Measurements from ENCODE around the gene FOS.
A peak's percentile ranks its signal among the peaks of the same experiment; 100 is the strongest.

Gene FOS

DNA sequence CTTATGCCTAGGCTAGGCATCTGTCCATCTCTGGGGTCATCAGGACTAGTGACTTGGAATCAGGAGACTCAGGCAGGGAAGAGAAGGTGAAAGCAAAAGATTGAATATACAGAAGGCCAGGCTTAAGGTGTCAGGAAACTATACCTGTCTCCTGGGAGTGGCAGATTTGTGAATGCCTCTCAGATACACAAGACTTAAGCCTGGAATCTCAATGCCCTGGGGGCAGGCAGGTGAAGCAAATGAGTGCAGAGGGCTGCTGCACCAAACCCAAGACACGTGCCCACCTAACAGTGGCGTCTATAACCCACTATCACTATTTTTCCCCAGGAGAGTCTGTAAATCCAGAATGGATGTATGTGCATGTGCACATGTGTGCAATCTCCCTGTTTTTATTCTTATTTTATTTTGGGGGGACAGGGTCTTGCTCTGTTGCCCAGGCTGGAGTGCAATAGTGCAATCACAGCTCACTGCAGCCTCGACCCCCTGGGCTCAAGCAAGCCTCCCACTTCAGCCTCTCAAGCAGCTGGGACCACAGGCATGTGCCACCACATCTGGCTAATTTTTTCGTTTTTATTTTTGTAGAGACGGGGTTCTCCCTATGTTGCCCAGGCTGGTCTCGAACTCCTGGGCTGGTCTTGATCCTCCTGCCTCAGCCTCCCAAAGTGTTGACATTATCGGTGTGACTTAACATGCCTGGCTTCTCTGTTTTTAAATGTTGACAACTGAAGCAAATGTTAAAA is 31.9 kb upstream of the FOS start:
- no peak overlapping the region for H3K27ac ChIP-seq
- no peak for TF ChIP-seq ZFX (IDR thresholded peaks at IDR 0.05; ENCODE audit: borderline replicate concordance)

DNA sequence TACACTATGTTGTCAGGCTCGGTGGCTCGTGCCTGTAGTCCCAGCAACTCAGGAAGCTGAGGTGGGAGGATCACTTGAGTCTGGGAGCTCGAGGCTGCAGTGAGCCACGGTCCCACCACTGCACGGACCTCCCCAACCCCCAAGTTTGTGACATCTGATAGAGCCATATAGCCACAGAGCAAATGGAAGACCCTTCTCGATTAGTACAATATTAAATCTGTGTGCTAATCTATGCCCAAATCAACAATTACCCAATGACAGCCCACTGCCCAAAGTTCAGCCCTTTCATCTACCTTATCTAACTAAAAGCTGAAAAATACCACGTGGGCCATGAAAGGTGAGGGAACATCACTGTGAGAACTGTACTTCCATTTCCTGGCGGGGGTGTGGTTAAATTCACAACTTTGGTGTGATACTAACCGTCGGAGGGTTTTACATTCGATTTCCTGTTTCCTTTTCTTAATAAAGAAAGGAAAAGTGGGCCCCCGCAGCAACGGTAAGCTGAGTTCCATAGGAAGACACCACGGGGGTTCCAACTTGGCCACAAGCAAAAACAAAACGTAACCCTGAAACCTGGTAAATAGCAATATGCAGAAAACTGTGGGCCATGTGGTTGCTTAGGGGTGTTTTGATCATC is 31.2 kb upstream of the FOS start:
- no peak overlapping the region for H3K27ac ChIP-seq
- no peak for TF ChIP-seq ZFX (IDR thresholded peaks at IDR 0.05; ENCODE audit: borderline replicate concordance)
- TF ChIP-seq, protein P1, sequence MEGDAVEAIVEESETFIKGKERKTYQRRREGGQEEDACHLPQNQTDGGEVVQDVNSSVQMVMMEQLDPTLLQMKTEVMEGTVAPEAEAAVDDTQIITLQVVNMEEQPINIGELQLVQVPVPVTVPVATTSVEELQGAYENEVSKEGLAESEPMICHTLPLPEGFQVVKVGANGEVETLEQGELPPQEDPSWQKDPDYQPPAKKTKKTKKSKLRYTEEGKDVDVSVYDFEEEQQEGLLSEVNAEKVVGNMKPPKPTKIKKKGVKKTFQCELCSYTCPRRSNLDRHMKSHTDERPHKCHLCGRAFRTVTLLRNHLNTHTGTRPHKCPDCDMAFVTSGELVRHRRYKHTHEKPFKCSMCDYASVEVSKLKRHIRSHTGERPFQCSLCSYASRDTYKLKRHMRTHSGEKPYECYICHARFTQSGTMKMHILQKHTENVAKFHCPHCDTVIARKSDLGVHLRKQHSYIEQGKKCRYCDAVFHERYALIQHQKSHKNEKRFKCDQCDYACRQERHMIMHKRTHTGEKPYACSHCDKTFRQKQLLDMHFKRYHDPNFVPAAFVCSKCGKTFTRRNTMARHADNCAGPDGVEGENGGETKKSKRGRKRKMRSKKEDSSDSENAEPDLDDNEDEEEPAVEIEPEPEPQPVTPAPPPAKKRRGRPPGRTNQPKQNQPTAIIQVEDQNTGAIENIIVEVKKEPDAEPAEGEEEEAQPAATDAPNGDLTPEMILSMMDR (IDR thresholded peaks at IDR 0.05), result no peak

DNA sequence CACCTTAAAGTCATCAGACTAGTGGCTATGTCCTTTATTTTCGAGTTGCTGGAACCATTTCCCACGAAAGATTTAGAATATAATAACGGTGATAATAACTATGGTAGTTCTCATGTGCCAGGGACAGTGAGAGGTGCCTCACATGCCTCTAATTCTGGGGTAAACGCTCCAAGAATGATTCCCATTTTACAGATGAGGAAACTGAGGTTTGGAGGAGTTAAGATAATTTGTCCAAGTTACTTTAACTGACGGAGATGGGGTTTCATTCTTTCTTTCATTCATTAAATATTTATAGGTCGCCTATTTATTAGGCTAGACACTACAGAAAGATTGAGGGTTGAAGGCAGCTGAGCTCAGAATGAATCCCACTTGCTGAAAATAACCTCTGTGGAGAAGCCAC is 30.7 kb upstream of the FOS start:
- no peak overlapping the region for H3K27ac ChIP-seq
- TF ChIP-seq, protein P1 (IDR thresholded peaks at IDR 0.05), result no peak
- no peak for TF ChIP-seq ZFX (IDR thresholded peaks at IDR 0.05; ENCODE audit: borderline replicate concordance)

DNA sequence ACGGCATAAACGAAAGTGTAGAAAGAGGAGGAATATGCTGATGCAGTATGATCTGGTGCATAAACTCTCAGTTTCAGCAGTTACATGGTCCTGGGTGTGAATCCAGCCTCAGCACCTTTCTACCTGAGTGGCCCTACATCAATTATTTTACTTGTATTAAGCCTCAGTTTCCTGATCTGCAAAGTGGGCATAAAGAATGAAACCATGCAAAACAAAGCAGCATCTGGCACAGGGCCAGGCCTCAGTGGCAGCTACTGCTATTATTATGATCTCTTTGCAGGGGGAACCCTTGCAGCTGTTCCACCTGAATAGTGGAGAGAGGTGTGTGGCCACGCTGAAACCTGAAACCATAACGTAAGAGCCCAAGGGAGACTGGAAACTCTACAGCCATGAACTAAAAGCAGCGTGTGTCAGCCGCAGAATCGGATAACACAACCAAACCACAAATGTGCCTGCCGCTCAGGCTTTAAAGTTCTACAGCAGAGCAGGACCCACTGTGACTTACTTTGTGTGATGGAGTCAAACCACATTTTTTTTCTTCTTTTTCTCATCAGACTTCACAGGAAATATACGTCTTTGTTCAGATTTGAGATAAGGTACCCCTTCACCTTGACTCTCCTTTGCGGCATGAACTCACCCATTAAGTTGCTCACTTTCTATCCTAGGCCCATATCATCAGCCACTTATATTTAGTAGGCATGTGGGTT is 29.2 kb upstream of the FOS start:
- no peak overlapping the region for H3K27ac ChIP-seq
- TF ChIP-seq, protein P1 (IDR thresholded peaks at IDR 0.05), result no peak
- no peak for TF ChIP-seq ZFX (IDR thresholded peaks at IDR 0.05; ENCODE audit: borderline replicate concordance)

DNA sequence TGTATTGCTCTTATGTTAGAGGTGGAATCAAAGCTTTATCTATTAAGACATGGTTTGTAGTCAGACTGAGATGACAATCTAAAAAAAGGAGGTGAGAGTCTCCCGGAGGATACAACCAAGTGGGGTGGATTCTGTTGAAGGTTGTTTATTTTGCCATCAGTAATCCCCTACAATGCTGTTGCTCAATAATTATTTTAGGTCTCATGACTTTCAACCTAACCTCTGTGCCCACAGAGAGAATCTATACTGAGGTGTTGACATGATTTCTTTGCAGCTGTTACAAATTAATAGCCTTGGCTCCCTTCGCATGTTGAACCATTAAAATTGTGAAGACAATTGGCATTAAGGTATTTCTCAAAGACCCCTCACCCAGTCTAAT is 28.7 kb upstream of the FOS start:
- H3K27ac ChIP-seq, result no peak overlapping the region

DNA sequence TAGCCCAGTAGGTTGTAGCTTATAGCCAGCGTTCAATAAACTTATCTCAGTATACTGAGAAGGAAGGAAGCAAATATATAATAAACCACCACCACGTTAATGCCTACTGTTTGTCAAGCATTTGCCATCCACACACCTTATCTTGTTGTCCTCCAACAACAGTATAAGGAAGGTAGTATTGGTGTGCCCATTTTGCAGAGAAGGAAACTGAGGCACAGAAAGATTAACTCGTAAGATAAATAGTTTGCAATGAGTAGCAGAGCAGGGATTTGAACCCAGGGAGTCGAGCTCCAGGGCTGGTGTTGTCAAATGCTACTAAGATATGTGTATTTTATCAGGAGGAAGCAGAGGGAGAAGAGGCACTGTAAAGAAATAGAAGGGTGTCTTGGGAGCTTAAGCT is 27.8 kb upstream of the FOS start:
- H3K27ac ChIP-seq, result no peak overlapping the region
- no peak for TF ChIP-seq ZFX (IDR thresholded peaks at IDR 0.05; ENCODE audit: borderline replicate concordance)
- TF ChIP-seq, protein P1 (IDR thresholded peaks at IDR 0.05), result no peak

More for the DNA sequence above, 28.7 kb upstream of the FOS start:
- no peak for TF ChIP-seq ZFX (IDR thresholded peaks at IDR 0.05; ENCODE audit: borderline replicate concordance)
- TF ChIP-seq, protein P1 (IDR thresholded peaks at IDR 0.05), result no peak

DNA sequence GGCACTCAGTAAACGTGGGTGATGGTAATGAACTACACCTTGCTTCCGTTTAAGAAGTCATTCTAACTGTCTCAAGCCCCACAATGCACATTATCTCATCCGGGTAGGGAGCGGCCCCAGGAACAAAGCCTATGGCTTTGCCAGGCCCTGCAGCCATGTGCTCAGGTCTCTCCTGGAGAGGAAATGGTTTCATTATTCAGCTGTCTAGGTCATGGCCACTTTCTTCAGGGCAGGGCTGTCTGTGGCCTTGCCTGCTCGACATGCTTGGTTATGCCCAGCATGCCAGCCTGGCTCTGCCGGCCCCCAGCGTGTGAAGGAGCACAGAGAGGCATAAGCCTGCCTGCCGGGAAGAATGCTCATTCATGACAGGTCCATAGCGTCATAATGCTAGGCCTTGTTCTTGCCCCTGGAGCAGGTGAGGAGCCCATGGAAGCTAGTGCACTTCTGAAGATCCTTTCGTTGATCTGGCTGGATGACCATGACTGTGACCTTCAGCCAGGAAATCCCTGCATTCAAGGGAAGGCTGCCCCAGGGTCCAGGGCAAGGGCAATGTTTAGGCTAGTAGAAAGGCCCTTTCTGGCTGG is 26.3 kb upstream of the FOS start:
- TF ChIP-seq, protein P1 (IDR thresholded peaks at IDR 0.05), result no peak
- no peak for TF ChIP-seq ZFX (IDR thresholded peaks at IDR 0.05; ENCODE audit: borderline replicate concordance)
- 0 out of 2 replicates have a peak overlapping the region, but pooled peaks have one; percentile 17 for H3K27ac ChIP-seq
